ENCODE results near the gene ALDH1A1.

- TF ChIP-seq CTCF (IDR thresholded peaks at IDR 0.05) (no peak), POLR2A (IDR thresholded peaks at IDR 0.05) (no peak), POLR2AphosphoS5 (IDR thresholded peaks at IDR 0.05) (no peak)
Observed at GRCh38 chr9:72855890-72856523, 96.8 kb downstream of the ALDH1A1 start.

All from prostate gland (tissue), 2 donors.